Smooth muscle cell (in vitro differentiated cells): ENCODE measurements around the gene BRINP3. TPM values are rescaled to one million over a fixed set of nuclear protein-coding genes. Genes with fewer than 3 reads are reported as not detected.
"Not testable (repeated sequence)": the region's sequence is repeated elsewhere in the genome, so short reads cannot be mapped to it uniquely, and the experiment has no call there.

Source experiments
- DNase-seq: peaks from one replicate; lab custom pipeline; 2025; ENCODE audit not compliant: unreplicated experiment; lab: John Stamatoyannopoulos, UW
- H2AFZ ChIP-seq: fragments of 200-600 bp; sonication (generic); 2 replicates; pipeline ENCODE4 v1.6.0; 2016; ENCODE audit warnings: antibody characterized with exemption, low read depth, mild to moderate bottlenecking
- H3F3A ChIP-seq: fragments of 200-600 bp; sonication (generic); 2 replicates; pipeline ENCODE4 v1.6.0; 2017; ENCODE audit warnings: antibody characterized with exemption, low read depth
- H3K27ac ChIP-seq: fragments of 200-600 bp; sonication (generic); 2 replicates; pipeline ENCODE4 v1.5.1; 2016; ENCODE audit warnings: low read depth, mild to moderate bottlenecking
- H3K27me3 ChIP-seq: fragments of 200-600 bp; sonication (generic); 2 replicates; pipeline ENCODE4 v1.6.1; 2016; ENCODE audit warnings: low read depth, mild to moderate bottlenecking
- H3K36me3 ChIP-seq: fragments of 200-600 bp; sonication (generic); 2 replicates; pipeline ENCODE4 v1.5.1; 2016; ENCODE audit warnings: low read depth
- H3K4me1 ChIP-seq: fragments of 200-600 bp; sonication (generic); 2 replicates; pipeline ENCODE4 v1.5.1; 2016; ENCODE audit warnings: low read depth
- H3K4me2 ChIP-seq: fragments of 200-600 bp; sonication (generic); 2 replicates; pipeline ENCODE4 v1.6.0; 2016; ENCODE audit warnings: mild to moderate bottlenecking
- H3K4me3 ChIP-seq: fragments of 200-600 bp; sonication (generic); 2 replicates; pipeline ENCODE4 v1.5.1; 2016; ENCODE audit warnings: mild to moderate bottlenecking
- H3K79me2 ChIP-seq: fragments of 200-600 bp; sonication (generic); 2 replicates; pipeline ENCODE4 v1.6.0; 2016; ENCODE audit warnings: low read depth, mild to moderate bottlenecking
- H3K9ac ChIP-seq: fragments of 200-600 bp; sonication (generic); 2 replicates; pipeline ENCODE4 v1.6.0; 2016; ENCODE audit warnings: low read depth
- H3K9me3 ChIP-seq: fragments of 200-600 bp; sonication (generic); replicated peaks from 2 replicates; pipeline ENCODE4 v1.5.1; 2016; ENCODE audit warnings: low read depth
- H4K20me1 ChIP-seq: fragments of 200-600 bp; sonication (generic); 2 replicates; pipeline ENCODE4 v1.6.0; 2016; ENCODE audit warnings: low read depth
- CTCF ChIP-seq: fragments of 200-600 bp; sonication (generic); IDR thresholded peaks from 2 replicates; pipeline ENCODE4 v1.5.1; 2017; ENCODE audit warnings: borderline replicate concordance, mild to moderate bottlenecking, antibody characterized with exemption; ENCODE audit not compliant: insufficient read depth, poor library complexity, severe bottlenecking
- WGBS: methylation state at CpG from one replicate; pipeline ENCODE4 v1.1.7; 2016; ENCODE audit warnings: low lambda C conversion rate; 5-methylcytosine and 5-hydroxymethylcytosine counted together
- polyA plus RNA-seq: library from polyadenylated mRNA; unstranded; fragments of >200 nt; fragmentation: Nextera tagmentation; extraction: Ambion mirVana; gene quantifications from 2 replicates; pipeline ENCODE4 v1.2.1, GENCODE V29; 2016
- total RNA-seq: library from RNA; depleted of rRNA; stranded (reverse); fragments of >200 nt; gene quantifications from 2 replicates; pipeline ENCODE4 v1.2.3, GENCODE V29; 2014

BRINP3 gene
- total and polyA plus RNA-seq, 2 experiments from 2014 or later = not detected

GRCh38 chr1:190126728-190127127 is 350.9 kb downstream of the BRINP3 start:
- Histone ChIP-seq H2AFZ (no peak overlapping the region), H3K27me3 (no peaks in the 10 kb centered on the region), H3K36me3 (no peaks in the 10 kb centered on the region), H3F3A (no peaks in the 10 kb centered on the region), H3K4me1 (no peaks in the 10 kb centered on the region), H3K4me3 (no peak overlapping the region), H3K4me2 (no peak overlapping the region), H4K20me1 (no peaks in the 10 kb centered on the region), H3K9me3 (no peaks in the 10 kb centered on the region), H3K9ac (no peak overlapping the region), H3K27ac (no peak overlapping the region), H3K79me2 (no peaks in the 10 kb centered on the region)
- WGBS = 78% methylated on average over 2 of the region's 2 CpGs
- no peak for DNase-seq
- no peak for TF ChIP-seq CTCF

- Histone ChIP-seq H3K4me2 (no peak overlapping the region), H3K9ac (no peak overlapping the region), H3K36me3 (no peaks in the 10 kb centered on the region), H4K20me1 (no peaks in the 10 kb centered on the region), H3K27ac (no peak overlapping the region), H3K27me3 (no peaks in the 10 kb centered on the region), H2AFZ (no peak overlapping the region), H3K4me3 (no peak overlapping the region), H3K79me2 (no peaks in the 10 kb centered on the region), H3K4me1 (no peaks in the 10 kb centered on the region), H3K9me3 (no peaks in the 10 kb centered on the region), H3F3A (no peaks in the 10 kb centered on the region)
- 66% methylated on average over 3 of the region's 3 CpGs for WGBS
- no peak for DNase-seq
- TF ChIP-seq CTCF = peak; percentile 3
Measured at GRCh38 chr1:190124068-190124467, 353.6 kb downstream of the BRINP3 start.

GRCh38 chr1:190120564-190120963 is 357.1 kb downstream of the BRINP3 start:
- H3K4me1 ChIP-seq, H3K27me3 ChIP-seq, H3F3A ChIP-seq, H3K79me2 ChIP-seq, DNase-seq, H3K36me3 ChIP-seq, H2AFZ ChIP-seq, H3K27ac ChIP-seq, H3K9ac ChIP-seq, H3K4me3 ChIP-seq, H3K9me3 ChIP-seq, H3K4me2 ChIP-seq, H4K20me1 ChIP-seq: not testable (repeated sequence)
- 96% methylated on average over 11 of the region's 11 CpGs for WGBS

- Histone ChIP-seq H3K4me1 (no peaks in the 10 kb centered on the region), H3K4me2 (no peak overlapping the region), H3K79me2 (no peaks in the 10 kb centered on the region), H3F3A (no peaks in the 10 kb centered on the region), H3K27me3 (no peaks in the 10 kb centered on the region), H3K9ac (no peak overlapping the region), H3K36me3 (no peaks in the 10 kb centered on the region), H3K4me3 (no peak overlapping the region), H3K9me3 (no peaks in the 10 kb centered on the region), H4K20me1 (no peaks in the 10 kb centered on the region), H2AFZ (no peak overlapping the region), H3K27ac (no peak overlapping the region)
- TF ChIP-seq CTCF = no peak
- DNase-seq = no peak
- WGBS = 83% methylated on average over 2 of the region's 2 CpGs
Measured at GRCh38 chr1:190119683-190120082, 358.0 kb downstream of the BRINP3 start.
